GM23248 (cell line): Measurements from ENCODE around the gene HTRA1.

Source experiments
- EZH2 ChIP-seq: fragments of 200-600 bp; sonication (generic); IDR thresholded peaks from 2 replicates; pipeline ENCODE4 v1.6.1; 2018; ENCODE audit warnings: antibody characterized with exemption, mild to moderate bottlenecking; ENCODE audit not compliant: insufficient read depth, poor library complexity, severe bottlenecking
- EZH2phosphoT487 ChIP-seq: fragments of 200-600 bp; sonication (generic); IDR thresholded peaks from 2 replicates; pipeline ENCODE4 v1.6.1; 2018; ENCODE audit warnings: antibody characterized with exemption, moderate library complexity, mild to moderate bottlenecking, low read depth; ENCODE audit not compliant: insufficient read depth

GRCh38 chr10:122464250-122464510, 2.8 kb downstream of the HTRA1 start:
- no peak for TF ChIP-seq EZH2
- no peak for TF ChIP-seq EZH2phosphoT487
